Body of pancreas (tissue), 4 donors: ENCODE measurements around the gene KNTC1.

ENCODE experiments used
- CTCF ChIP-seq, 7 experiments: fragments of 450-650 bp in 4 of 7; fragments of 200-600 bp in 3 of 7; sonication (generic) in 3 of 7; IDR thresholded peaks; one replicate each; pipeline ENCODE4 v1.5.1; 2016 to 2019; ENCODE audit warnings: antibody characterized with exemption in 7 of 7
- POLR2A ChIP-seq, 3 donors: fragments of 450-650 bp; IDR thresholded peaks; one replicate each; pipeline ENCODE4 v1.6.1; 2016; ENCODE audit warnings: antibody characterized with exemption in 3 of 3, mild to moderate bottlenecking in 2 of 3

DNA sequence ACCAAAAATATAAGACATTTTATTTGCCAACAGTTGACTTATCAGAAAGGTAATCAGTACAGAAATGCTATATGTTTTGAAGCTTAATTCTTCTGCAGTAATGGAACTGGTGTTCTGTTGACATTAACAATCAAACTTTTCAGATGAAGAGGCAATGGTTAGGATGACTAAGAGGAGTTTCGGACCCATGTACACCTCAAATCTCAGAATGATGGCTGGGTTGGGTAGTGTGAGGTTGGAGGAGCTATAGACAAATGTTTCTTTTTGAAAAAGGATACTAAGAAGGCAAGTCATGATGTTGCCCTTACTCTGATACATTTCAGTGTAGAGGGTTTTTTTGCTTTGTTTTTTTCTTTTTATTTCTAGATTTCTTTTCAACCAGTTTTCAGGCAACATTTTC is 66.9 kb downstream of the KNTC1 start:
- TF ChIP-seq CTCF (IDR thresholded peaks at IDR 0.05) (no peak), POLR2A (IDR thresholded peaks at IDR 0.05) (no peak)
